ENCODE data around the gene BASP1.
"Not testable (repeated sequence)": the region's sequence is repeated elsewhere in the genome, so short reads cannot be mapped to it uniquely, and the experiment has no call there.

DNA sequence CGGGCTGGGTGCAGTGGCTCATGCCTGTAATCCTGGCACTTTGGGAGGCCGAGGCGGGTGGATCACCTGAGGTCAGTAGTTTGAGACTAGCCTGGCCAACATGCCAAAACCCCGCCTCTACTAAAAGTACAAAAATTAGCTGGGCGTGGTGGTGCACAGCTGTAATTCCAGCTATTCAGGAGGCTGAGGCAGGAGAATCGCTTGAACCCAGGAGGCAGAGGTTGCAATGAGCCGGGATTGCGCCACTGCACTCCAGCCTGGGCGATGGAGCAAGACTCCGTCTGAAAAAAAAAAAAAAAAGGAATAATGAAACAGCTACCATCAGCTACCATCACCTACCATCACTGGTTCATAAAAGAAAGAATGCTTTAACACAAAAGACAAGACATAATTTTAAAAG lies 25.9 kb upstream of the BASP1 start:
- TF ChIP-seq, protein P1, sequence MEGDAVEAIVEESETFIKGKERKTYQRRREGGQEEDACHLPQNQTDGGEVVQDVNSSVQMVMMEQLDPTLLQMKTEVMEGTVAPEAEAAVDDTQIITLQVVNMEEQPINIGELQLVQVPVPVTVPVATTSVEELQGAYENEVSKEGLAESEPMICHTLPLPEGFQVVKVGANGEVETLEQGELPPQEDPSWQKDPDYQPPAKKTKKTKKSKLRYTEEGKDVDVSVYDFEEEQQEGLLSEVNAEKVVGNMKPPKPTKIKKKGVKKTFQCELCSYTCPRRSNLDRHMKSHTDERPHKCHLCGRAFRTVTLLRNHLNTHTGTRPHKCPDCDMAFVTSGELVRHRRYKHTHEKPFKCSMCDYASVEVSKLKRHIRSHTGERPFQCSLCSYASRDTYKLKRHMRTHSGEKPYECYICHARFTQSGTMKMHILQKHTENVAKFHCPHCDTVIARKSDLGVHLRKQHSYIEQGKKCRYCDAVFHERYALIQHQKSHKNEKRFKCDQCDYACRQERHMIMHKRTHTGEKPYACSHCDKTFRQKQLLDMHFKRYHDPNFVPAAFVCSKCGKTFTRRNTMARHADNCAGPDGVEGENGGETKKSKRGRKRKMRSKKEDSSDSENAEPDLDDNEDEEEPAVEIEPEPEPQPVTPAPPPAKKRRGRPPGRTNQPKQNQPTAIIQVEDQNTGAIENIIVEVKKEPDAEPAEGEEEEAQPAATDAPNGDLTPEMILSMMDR (IDR thresholded peaks at IDR 0.05), result not testable (repeated sequence)
- not testable (repeated sequence) for TF ChIP-seq POLR2A (IDR thresholded peaks at IDR 0.05)
